Esophagus squamous epithelium (tissue), 5 donors: ENCODE data around the gene IGF2BP3. TPM values are rescaled to one million over a fixed set of nuclear protein-coding genes. Genes with fewer than 3 reads are reported as not detected.

Experiments
- DNase-seq: peaks from one replicate; lab custom pipeline; 2025; lab: John Stamatoyannopoulos, UW
- H3K27ac ChIP-seq, 4 donors: fragments of 200-600 bp; sonication (generic); one replicate each; pipeline ENCODE4 v1.5.1; 2016 to 2019; ENCODE audit warnings: mild to moderate bottlenecking in 1 of 4
- H3K27me3 ChIP-seq, 4 donors: fragments of 200-600 bp; sonication (generic); 1 replicate in 3 of 4; 2 replicates in 1 of 4; pipeline versions ENCODE4 v1.5.1 to v1.6.0; 2017 to 2021; ENCODE audit warnings: antibody characterized with exemption in 1 of 4
- H3K36me3 ChIP-seq, 3 donors: fragments of 200-600 bp; sonication (generic); one replicate each; pipeline ENCODE4 v1.5.1; 2016 to 2019
- H3K4me1 ChIP-seq, 3 donors: fragments of 200-600 bp; sonication (generic); one replicate each; pipeline ENCODE4 v1.5.1; 2017 to 2019
- H3K4me3 ChIP-seq, 4 donors: fragments of 200-600 bp; sonication (generic); 1 replicate in 3 of 4; 2 replicates in 1 of 4; pipeline ENCODE4 v1.5.1; 2016 to 2019; ENCODE audit warnings: mild to moderate bottlenecking in 2 of 4, moderate library complexity in 1 of 4
- H3K9me3 ChIP-seq, 3 donors: fragments of 200-600 bp; sonication (generic); one replicate each; pipeline ENCODE4 v1.5.1; 2016 to 2019
- POLR2A ChIP-seq, 4 donors: fragments of 450-650 bp; IDR thresholded peaks; one replicate each; pipeline ENCODE4 v1.6.1; 2017; ENCODE audit warnings: antibody characterized with exemption in 4 of 4, mild to moderate bottlenecking in 4 of 4, moderate library complexity in 3 of 4
- WGBS, 2 donors: methylation state at CpG; one replicate each; pipeline ENCODE4 v1.1.5; 2018; 5-methylcytosine and 5-hydroxymethylcytosine counted together
- intact Hi-C: fragments of 100-400 bp; cut with DNase I; formaldehyde crosslinking; loops from one replicate; pipeline ENCODE4 v1.15.0; 2022
- total RNA-seq, 4 donors: library from RNA; depleted of rRNA; stranded (reverse); fragments of >200 nt; gene quantifications; one replicate each; pipeline ENCODE4 v1.1.0, GENCODE V29; 2016
- TF ChIP-seq, protein P1 (sequence below), 6 experiments: fragments of 450-650 bp in 4 of 6; fragments of 200-600 bp in 2 of 6; sonication (generic) in 2 of 6; IDR thresholded peaks; one replicate each; pipeline ENCODE4 v1.5.1; 2016 to 2019; ENCODE audit warnings: antibody characterized with exemption in 6 of 6, mild to moderate bottlenecking in 4 of 6, moderate library complexity in 4 of 6
- donor health status: DM: yes; HTN: yes; CAD: no.

The IGF2BP3 gene
- total RNA-seq, 4 donors from 2014 or later: 1.3 to 9.3 (median 7.2) TPM

DNA sequence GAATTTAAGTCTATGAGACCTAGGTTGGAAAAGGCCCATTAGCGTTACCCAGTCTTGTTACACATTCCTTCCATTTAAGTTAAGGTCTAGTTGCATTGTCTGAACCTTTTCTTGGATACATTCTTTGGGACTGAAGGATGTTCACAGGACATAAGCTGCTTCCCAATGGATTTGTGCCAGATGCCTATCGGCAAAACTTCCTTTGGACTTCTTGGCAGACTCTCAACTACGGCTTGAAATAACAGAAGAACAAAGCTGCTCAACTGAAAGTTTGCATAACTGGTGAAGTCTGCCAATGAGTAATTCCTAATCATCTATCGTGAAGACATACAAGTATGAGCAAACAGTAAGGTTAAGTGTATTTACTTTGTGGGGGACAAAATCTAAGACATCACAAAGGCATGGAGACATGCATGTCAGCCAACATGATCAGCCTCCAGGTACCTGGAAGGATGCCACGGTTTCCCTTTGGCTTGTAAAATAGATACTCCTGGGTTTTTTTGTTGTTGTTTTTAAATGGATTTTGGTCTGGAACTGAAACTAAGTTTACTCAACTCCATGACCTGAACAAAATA is 135.7 kb downstream of the IGF2BP3 start:
- intact Hi-C loops: no loop called here
- Histone ChIP-seq H3K27me3 (peaks cover 0 to 34% (median 1%) of the 10 kb centered on the region in 4 donors), H3K4me1 (peaks cover 0 to 43% (median 20%) of the 10 kb centered on the region in 3 donors), H3K27ac (peak overlapping the region in 3 of 4 donors; percentile 37 to 56 (median 42)), H3K36me3 (no peaks in the 10 kb centered on the region), H3K9me3 (peaks cover 0 to 9% (median 8%) of the 10 kb centered on the region in 3 donors), H3K4me3 (no peak overlapping the region)
- no peak for TF ChIP-seq POLR2A (IDR thresholded peaks at IDR 0.05)
- TF ChIP-seq, protein P1, sequence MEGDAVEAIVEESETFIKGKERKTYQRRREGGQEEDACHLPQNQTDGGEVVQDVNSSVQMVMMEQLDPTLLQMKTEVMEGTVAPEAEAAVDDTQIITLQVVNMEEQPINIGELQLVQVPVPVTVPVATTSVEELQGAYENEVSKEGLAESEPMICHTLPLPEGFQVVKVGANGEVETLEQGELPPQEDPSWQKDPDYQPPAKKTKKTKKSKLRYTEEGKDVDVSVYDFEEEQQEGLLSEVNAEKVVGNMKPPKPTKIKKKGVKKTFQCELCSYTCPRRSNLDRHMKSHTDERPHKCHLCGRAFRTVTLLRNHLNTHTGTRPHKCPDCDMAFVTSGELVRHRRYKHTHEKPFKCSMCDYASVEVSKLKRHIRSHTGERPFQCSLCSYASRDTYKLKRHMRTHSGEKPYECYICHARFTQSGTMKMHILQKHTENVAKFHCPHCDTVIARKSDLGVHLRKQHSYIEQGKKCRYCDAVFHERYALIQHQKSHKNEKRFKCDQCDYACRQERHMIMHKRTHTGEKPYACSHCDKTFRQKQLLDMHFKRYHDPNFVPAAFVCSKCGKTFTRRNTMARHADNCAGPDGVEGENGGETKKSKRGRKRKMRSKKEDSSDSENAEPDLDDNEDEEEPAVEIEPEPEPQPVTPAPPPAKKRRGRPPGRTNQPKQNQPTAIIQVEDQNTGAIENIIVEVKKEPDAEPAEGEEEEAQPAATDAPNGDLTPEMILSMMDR (IDR thresholded peaks at IDR 0.05): no peak
- WGBS, 2 donors: 14 to 18% methylated on average over 5 of the region's 5 CpGs
- no peak for DNase-seq

DNA sequence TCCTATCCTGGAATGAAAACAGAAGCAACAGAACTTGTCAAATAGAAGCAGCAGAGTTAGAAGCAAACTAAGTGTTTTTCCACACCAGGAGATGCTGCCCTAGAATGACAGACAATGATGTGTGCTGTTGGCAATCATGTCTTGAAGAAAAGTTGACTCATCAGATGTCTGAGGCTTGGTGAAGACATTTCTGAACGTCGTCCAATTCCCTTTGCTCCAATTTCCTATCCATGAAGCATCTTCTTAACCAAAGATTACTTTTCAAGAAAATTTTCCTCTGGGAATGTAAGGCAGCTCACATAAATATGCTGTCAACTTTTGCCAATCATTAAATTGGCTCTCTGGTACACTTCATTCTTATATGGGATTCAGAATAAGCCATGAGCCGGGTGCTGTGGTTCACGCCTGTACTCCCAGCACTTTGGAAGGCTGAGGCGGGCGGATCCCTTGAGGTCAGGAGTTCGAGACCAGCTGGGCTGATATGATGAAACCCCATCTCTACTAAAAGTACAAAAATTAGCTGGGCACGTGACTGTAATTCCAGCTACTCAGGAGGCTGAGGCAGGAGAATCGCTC is 136.5 kb downstream of the IGF2BP3 start:
- peaks cover 0 to 9% (median 8%) of the 10 kb centered on the region in 3 donors for H3K9me3 ChIP-seq
- H3K27me3 ChIP-seq: peaks cover 0 to 26% (median 1%) of the 10 kb centered on the region in 4 donors
- no peaks in the 10 kb centered on the region for H3K36me3 ChIP-seq
- H3K4me1 ChIP-seq: peaks cover 0 to 43% (median 20%) of the 10 kb centered on the region in 3 donors
- TF ChIP-seq, protein P1 (IDR thresholded peaks at IDR 0.05): no peak
- no peak for TF ChIP-seq POLR2A (IDR thresholded peaks at IDR 0.05)
- no peak for DNase-seq
- WGBS, 2 donors: 19 to 32% methylated on average over 6 to 9 of the region's 9 CpGs
- intact Hi-C loops: no loop called here
- H3K27ac ChIP-seq: peak overlapping the region in 2 of 4 donors; percentile 36 to 37
- H3K4me3 ChIP-seq: no peak overlapping the region

DNA sequence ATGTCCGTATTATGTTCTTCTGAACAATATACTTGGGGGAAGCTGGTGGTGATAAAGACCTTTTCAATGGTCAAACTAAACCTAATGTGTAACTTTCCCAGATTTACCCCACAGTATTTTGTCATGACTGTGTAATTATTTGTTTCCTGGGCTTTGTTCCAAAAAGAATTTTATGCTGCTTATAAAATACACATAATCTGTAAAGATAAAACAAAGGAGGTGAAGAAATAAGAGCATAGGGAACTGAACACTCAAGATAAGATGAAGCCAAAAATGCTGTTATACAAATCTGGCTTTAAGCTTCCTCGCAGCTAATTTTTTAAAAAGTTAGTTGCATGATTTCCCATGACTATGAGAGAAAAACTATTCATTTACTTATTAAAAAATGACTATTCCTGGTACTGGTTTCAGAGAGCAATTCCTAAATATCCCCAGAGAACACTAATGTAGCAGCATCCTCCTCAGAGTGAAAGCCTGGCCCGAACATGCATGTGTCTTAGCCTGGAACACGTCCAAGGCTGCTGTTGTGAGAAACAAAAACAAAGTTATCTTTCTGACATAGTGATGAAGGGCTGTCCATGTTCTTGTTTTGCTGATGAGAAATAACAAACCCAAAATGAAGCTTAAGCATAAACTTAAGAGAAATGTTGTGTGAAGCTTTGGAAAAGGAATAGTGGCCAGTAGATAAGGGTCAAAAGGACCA is 137.2 kb downstream of the IGF2BP3 start:
- intact Hi-C loops: no loop called here
- no peak for DNase-seq
- 28 to 29% methylated on average over 4 of the region's 4 CpGs for WGBS, 2 donors
- H3K27ac ChIP-seq: peak overlapping the region in 2 of 4 donors; percentile 36 to 37
- no peak overlapping the region for H3K4me3 ChIP-seq
- no peaks in the 10 kb centered on the region for H3K36me3 ChIP-seq
- TF ChIP-seq, protein P1 (IDR thresholded peaks at IDR 0.05): no peak
- no peak for TF ChIP-seq POLR2A (IDR thresholded peaks at IDR 0.05)
- H3K9me3 ChIP-seq: peaks cover 0 to 9% (median 8%) of the 10 kb centered on the region in 3 donors
- peaks cover 0 to 43% (median 20%) of the 10 kb centered on the region in 3 donors for H3K4me1 ChIP-seq
- H3K27me3 ChIP-seq: peaks cover 0 to 19% (median 1%) of the 10 kb centered on the region in 4 donors

DNA sequence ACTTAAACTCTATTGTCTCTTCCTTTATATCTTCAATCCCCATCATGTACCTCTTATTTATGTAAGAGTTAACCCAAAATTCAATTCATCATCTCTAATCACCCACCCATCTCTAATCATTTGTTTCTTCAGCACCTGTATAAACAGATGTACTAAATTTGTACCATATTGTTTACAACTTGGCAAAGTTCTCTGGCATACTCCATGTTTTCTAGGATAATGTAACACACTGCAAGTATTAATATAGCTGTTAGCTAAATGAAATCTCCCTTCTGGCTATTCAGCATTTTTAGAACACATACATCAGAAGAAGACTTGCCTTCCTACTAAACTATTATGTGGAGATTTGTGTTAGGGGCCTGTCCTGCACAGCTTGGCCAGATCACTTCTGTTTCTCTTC is 138.1 kb downstream of the IGF2BP3 start:
- Histone ChIP-seq H3K27ac (no peak overlapping the region), H3K36me3 (no peaks in the 10 kb centered on the region), H3K27me3 (peaks cover 0 to 10% (median 0%) of the 10 kb centered on the region in 4 donors), H3K4me3 (no peak overlapping the region), H3K4me1 (peaks cover 0 to 43% (median 20%) of the 10 kb centered on the region in 3 donors), H3K9me3 (peaks cover 0 to 2% (median under 1%) of the 10 kb centered on the region in 3 donors)
- TF ChIP-seq, protein P1 (IDR thresholded peaks at IDR 0.05): no peak
- no peak for TF ChIP-seq POLR2A (IDR thresholded peaks at IDR 0.05)
- intact Hi-C loops: no loop called here
- no peak for DNase-seq

DNA sequence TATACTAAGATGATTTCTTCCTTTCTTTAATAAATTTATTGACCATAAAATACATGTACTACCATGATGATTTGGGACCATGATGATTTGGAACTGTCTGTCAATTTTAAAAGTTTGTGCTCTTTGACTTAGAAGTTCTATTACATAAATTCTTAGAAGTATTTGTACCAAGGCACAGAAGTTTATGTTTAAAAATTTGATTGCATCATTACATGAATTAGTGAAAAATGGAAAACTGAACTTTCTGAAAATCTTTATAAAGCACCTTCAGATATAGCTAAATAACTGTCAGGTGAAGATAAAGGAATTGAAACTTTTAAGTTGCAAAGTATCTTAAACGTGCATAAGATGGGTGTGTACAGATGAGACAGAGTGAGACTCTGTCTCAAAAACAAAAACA is 139.2 kb downstream of the IGF2BP3 start:
- H3K36me3 ChIP-seq: no peaks in the 10 kb centered on the region
- H3K4me3 ChIP-seq: no peak overlapping the region
- no peaks in the 10 kb centered on the region for H3K27me3 ChIP-seq
- no peak overlapping the region for H3K27ac ChIP-seq
- no peak for TF ChIP-seq POLR2A (IDR thresholded peaks at IDR 0.05)
- TF ChIP-seq, protein P1 (IDR thresholded peaks at IDR 0.05): no peak
- WGBS, 2 donors: 53 to 68% methylated on average over 1 of the region's 1 CpG
- no peak for DNase-seq
- peaks cover 0 to 36% (median 20%) of the 10 kb centered on the region in 3 donors for H3K4me1 ChIP-seq
- intact Hi-C loops: no loop called here
- no peaks in the 10 kb centered on the region for H3K9me3 ChIP-seq
